ENCODE results near the gene EXOC3. TPM values are rescaled to one million over a fixed set of nuclear protein-coding genes. Genes with fewer than 3 reads are reported as not detected.
A peak's percentile ranks its signal among the peaks of the same experiment; 100 is the strongest.

The EXOC3 gene
- polyA plus RNA-seq, 10 donors, result 30.3 to 35.9 (median 34.0) TPM

DNA sequence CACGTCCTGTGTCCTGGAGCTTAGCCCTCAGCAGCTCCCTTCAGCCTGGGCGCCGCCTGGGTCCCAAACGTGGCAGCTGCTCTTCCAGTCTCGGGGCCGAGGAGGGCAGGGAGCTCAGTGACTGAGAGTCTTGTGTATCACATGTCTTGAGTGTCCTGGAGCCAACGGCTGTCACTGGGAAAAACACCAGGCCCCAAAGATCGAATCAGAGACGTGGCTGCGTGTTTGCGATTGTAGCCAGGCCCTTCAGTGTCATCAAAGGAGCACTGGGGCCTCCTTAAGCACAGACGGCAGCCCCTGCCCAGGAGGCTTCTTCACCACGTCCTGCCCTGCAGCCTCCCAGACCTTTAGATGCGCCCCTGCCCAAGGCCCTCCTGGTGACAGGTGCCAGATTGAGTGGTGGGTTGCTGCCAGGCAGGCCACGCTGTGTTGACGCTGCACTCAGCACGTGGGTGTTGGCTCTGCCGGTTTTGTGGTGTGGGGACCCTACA is 5.7 kb upstream of the EXOC3 start:
- no peak for DNase-seq

DNA sequence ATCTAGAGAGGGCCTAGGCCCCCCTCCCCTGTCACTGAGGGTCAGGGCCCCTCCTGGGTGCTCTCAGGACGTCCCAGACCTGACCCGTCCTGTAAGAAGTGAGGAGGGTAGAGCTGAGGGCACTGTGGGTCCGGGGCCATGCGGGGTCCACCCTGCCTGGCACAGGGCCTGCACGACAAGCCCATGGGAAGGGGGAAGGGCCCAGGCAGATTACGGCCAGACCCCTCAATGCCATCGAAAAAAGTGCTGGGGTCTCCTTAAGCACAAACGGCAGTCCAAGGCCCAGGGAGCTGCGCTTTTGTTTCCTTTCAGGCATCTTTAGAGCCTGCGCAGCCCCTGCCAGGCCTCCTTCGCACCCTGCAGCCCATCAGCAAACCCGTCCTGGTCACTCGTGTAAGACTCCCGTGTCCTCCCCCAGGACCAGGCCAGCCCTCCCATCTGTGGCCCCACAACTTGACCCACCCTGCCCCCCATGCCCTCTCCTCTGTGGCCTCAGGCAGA is 4.4 kb upstream of the EXOC3 start:
- DNase-seq, result no peak

- DNase-seq, result no peak
These were observed 3.8 kb upstream of the EXOC3 start for GRCh38 chr5:439181-439580.

GRCh38 chr5:439636-440035 is 3.3 kb upstream of the EXOC3 start:
- DNase-seq, result no peak

GRCh38 chr5:440401-441201 is 2.4 kb upstream of the EXOC3 start:
- no peak for DNase-seq

GRCh38 chr5:441996-442334 is 1.0 kb upstream of the EXOC3 start:
- no peak for DNase-seq

DNA sequence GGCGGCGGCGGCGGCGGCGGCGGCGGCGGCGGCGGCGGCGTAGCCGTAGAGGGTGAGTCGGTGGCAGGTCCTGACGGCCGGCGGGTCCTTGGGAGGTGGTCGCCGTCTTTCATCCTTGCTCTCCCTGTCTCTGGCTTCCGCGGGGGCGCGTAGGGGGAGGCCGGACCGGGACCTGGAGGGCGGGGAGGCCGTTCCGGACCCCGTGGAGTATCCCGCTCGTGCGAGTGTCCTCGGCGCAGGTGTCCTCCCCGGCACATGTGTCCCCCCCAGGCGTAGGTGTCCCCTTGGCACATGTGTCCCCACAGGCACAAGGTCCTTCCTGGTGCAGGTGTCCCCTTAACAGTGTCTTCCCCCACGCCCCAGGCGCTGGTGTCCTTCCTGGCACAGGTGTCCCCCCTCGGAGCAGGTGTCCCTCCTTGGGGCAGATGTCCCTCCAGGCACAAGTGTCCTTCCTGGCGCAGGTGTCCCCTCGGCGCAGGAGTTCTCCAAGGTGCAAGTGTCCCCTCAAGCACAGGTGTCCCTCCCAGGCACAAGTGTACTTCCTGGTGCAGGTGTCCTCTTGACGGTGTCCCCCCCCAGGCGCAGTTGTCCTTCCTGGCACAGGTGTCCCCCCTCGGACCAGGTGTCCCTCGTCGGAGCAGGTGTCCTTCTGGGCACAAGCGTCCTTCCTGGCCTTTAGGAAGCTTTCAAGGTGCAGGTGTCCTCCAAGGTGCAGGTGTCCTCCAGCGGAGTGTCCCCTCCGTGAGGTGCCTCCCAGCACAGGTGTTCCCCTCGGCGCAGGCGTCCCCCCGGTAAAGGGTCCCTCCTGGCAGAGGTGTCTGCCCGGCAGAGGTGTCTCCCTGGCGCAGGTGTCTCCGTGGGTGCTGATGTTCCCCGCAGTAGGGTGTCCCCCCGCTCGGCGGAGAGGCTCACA is 519 bp downstream of the EXOC3 start:
- no peak for DNase-seq

DNA sequence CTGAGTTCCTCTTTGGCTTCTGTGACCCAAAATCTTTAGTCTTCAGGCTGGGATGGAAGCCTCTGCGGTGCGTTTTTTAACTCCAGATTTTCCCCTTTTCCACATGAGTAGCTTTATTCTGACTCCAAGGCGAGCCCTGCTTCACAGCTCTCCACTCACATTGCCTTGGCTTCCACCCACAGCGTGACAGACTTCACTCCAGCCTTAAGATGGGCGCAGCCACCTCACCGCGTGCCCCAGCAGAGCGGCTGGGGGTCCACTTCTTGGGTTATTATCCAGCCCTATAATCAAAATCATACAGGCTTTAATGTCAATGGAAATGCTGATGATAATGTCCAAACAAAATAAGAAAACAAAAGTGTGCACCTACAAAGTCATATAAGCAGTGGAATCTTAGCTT is 1.2 kb downstream of the EXOC3 start:
- DNase-seq, result no peak

DNA sequence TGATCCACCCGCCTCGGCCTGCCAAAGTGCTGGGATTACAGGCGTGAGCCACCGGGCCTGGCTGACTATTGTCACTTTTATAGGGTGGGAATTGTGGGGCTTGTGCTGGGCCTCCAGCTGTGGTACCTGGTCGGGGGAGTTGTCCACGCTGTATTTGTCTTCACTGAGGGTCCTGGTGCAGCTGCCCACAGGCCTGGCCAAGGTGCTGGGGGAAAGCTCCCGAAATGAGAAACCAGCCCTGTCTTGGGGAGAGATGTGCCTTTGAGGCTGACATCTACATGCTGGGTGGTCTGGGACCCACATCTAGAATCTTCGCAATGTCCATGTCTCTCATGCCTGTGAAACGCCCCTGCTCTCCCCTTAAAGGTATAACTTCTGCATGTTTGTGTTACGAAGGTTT is 2.6 kb downstream of the EXOC3 start:
- no peak for DNase-seq

DNA sequence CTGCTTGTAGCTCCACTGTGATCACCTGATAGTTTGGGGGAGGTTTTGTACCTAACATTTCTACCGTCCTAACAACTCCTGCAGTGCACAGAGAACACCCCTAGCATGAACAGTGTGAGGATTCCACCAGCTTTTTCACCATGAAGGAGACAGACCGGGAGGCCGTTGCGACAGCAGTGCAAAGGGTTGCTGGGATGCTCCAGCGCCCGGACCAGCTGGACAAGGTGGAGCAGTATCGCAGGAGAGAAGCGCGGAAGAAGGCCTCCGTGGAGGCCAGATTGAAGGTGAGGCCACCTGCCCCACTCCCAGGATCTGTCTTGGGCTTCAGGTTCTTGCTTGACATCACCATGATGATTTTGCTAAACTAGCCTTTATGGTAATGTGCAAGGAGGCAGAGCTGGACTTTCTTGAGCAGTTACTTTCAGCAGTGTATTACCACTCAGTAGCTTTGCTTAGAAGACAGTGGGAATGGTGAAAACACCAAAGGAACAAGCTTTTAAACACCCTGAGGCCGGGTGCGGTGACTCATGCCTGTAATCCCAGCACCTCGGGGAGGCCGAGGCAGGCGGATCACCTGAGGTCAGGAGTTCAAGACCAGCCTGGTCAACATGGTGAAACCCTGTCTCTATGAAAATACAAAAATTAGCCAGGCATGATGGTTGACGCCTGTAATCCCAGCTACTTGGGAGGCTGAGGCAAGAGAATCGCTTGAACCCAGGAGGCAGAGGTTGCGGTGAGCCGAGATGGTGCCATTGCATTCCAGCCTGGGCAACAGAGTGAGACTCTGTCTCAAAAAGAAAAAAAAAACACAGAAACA is 3.3 kb downstream of the EXOC3 start:
- no peak for DNase-seq

DNA sequence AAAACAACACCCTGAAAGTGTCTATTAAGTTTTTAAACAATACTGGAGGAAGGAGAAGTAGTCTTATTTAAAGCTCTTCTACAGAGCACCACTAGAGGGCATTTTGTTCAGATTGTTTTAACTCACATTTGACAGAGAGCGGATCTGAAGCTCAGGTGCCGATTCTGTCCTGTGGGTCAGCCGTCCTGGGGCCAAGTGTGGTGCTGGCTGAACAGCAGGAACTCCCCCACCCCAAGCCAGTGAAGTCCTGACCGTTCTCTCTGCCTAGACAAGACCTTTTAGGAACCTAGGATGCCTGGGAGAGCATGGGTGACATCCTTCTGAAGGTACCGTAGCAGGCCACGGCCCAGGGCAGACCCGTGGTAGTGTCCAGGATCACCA is 3.9 kb downstream of the EXOC3 start:
- DNase-seq, result peak in 1 of 3 donors; percentile 45

DNA sequence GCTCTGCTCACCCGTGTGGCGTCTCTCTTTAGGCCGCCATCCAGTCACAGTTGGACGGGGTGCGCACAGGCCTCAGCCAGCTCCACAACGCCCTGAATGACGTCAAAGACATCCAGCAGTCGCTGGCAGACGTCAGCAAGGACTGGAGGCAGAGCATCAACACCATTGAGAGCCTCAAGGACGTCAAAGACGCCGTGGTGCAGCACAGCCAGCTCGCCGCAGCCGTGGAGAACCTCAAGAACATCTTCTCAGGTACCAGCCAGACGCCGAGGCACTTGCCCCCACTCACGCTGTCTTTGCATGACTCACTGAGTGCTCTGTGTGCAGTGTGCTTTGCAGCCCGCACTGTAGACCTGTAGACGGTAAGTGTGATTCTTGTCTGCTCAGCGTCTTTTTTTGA is 4.5 kb downstream of the EXOC3 start:
- no peak for DNase-seq

DNA sequence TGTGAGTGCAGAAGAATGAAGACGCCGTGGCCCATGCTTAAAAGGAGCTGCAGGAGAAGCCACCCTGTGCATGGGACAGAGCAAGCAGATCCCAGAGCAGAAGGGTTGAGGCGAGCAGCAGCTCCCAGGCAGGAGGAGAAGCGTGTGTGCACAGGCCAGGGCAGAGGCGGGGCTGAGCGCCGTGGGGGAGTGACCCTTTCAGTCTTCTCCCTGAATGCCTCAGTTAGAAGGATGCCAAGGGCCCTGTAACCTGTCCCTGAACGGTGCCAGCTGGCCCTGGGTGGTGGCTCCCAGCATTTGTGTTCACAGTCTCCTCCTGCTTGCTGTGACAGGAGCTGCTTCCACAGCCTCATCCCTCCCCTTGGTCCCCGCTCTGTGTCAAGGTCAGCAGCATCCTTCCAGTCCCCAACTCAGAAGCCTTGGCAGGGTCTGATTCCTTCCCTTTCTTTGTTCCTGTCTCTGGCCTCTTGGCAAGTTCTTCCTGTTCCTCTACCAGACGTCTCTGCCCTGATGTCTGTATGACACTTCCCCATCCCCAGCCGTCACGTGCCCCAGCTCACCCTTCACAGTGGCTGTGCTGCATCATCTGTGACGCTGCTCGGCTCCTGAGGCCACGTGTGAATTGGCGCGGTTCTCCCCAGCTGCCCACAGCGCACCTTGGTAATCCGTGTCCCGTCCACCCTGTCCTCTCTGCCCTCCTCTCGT is 5.2 kb downstream of the EXOC3 start:
- DNase-seq, result peak in 1 of 3 donors; percentile 34

DNA sequence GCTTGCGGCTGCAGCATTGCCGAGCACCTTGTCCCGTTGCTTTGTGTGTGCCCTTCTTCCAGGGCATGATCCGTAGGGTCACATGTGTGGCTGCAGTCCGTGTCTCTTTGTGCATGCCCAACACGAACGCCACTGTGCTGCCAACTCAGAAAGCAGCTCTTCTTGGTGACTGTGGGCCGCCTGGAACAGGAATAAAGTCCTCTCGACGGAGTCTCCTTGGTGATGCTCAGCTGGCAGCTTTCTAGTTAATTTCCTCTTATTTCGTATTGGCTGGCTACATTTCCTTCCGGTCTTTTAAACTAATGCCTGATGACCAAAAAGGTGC is 5.8 kb downstream of the EXOC3 start:
- no peak for DNase-seq

DNA sequence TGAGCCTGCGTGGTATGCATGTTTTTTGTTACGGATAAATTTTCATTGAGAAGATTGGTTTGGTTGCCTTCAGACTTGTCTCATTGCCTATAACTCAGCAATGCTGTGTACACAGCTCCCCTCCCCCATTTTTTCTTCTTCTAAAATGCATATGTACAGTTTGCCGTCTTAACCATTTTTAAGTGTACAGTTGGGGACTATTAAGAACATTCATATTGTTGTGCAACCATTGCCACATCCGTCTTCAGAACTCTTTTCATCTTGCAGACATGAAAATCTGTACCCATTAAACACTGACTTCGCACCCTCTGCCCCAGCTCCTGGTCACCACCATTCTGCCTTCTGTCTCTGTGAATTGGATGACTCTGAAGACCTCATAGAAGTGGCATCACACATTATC is 6.2 kb downstream of the EXOC3 start:
- no peak for DNase-seq

DNA sequence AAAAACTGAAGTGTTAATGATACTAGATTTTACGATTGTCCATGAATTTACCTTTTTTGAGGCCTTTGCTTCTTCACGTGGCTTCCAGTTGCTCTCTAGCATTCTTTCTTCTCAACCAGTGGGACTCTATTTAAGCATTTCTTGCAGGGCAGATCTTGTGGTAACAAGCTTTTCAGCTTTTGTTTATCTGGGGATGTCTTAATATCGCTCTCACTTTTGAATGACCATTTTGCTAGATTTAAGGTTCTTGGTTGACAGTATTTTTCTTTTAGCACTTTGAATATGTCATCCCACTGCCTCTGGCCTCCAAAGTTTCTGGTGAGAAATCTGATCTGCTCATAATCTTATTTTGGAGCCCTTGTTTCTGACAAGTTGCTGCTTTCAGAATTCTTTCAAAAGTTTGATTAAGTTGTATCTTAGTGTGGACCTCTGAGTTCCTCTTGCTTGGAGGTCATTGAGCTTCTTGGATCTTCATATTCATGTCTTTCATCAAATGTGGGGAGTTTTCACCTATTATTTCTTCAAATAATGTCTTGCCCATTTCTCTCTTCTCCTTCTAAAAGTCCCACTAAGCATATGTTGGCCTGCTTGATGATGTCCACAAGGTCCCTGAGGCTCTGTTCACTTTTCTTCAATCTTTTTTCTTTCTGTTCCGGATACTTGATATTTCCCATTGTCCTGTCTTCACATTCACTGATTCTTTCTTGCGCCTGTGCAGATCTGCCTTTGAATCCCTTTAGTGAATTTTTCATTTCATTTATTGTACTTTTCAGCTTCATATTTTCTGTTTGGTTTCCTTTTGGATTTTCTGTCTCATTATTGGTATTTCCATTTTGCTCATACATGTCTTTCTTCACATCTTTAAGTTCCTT is 8.8 kb downstream of the EXOC3 start:
- DNase-seq, result no peak

DNA sequence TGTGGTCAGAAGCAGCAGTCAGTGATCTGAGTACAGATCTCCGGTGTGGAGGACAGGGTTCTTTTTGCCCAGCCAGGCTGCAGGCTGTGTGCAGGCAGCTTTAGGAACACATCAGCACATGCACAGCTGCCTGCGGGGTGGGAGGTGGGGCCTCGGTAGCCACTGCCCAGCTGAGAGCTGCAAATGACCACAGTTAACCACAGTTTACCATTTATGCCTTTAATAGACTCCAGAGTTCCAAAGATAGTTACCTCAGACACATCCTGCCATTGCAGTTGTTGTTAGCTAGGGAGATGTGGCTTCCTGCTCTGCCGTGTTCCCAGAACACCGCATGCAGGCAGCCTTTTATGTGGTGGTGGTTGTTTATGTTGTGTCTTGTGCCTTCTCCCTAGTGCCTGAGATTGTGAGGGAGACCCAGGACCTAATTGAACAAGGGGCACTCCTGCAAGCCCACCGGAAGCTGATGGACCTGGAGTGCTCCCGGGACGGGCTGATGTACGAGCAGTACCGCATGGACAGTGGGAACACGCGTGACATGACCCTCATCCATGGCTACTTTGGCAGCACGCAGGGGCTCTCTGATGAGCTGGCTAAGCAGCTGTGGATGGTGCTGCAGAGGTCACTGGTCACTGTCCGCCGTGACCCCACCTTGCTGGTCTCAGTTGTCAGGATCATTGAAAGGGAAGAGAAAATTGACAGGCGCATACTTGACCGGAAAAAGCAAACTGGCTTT is 10.2 kb downstream of the EXOC3 start:
- no peak for DNase-seq

- no peak for DNase-seq
These were observed 10.9 kb downstream of the EXOC3 start for GRCh38 chr5:453725-454481.

- no peak for DNase-seq
These were observed 12.0 kb downstream of the EXOC3 start for GRCh38 chr5:454936-455335.

All from muscle of back (tissue), 11 donors.